GM20000 (cell line): ENCODE data around the gene C16orf86.

Experiments used
- DNase-seq: peaks from one replicate; pipeline ENCODE4 v3.0.0; 2012; ENCODE audit warnings: low spot score
- TF ChIP-seq, protein P1 (sequence below): IDR thresholded peaks from 2 replicates; pipeline ENCODE4 v1.5.1; 2012; ENCODE audit warnings: mild to moderate bottlenecking, control low read depth; ENCODE audit errors: extremely low read depth, missing control alignments

Gene C16orf86

DNA sequence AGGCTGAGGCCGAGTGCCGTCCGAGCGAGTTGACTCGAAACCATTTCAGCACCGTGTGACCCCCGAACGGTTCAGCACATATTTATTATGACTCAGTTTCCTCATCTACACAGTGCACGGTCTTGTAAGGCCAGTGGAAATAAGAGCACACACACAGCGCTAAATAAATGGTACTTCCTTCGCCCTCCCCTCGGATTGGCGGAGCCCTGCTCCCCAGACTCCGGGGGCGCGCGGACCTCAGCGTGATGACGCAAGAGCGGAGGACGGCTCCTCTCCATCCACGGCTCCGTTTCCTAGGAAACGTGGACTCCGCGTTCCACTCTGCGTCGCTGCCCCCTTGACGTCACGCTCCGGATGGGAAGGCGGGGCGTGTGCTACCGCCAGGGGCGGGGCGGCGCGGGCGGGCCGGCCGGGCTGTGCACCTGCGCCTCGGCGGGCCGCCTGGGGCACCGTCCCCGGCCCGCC is 6.0 kb upstream of the C16orf86 start, which contains the start of gene PARD6A:
PARD6A (plus strand) TSS at position 397 of the 465 bp plus-strand sequence. CDS start 79 bp downstream, outside the sequence.
- TF ChIP-seq, protein P1, sequence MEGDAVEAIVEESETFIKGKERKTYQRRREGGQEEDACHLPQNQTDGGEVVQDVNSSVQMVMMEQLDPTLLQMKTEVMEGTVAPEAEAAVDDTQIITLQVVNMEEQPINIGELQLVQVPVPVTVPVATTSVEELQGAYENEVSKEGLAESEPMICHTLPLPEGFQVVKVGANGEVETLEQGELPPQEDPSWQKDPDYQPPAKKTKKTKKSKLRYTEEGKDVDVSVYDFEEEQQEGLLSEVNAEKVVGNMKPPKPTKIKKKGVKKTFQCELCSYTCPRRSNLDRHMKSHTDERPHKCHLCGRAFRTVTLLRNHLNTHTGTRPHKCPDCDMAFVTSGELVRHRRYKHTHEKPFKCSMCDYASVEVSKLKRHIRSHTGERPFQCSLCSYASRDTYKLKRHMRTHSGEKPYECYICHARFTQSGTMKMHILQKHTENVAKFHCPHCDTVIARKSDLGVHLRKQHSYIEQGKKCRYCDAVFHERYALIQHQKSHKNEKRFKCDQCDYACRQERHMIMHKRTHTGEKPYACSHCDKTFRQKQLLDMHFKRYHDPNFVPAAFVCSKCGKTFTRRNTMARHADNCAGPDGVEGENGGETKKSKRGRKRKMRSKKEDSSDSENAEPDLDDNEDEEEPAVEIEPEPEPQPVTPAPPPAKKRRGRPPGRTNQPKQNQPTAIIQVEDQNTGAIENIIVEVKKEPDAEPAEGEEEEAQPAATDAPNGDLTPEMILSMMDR: no peak
- peak; percentile 100 for DNase-seq

DNA sequence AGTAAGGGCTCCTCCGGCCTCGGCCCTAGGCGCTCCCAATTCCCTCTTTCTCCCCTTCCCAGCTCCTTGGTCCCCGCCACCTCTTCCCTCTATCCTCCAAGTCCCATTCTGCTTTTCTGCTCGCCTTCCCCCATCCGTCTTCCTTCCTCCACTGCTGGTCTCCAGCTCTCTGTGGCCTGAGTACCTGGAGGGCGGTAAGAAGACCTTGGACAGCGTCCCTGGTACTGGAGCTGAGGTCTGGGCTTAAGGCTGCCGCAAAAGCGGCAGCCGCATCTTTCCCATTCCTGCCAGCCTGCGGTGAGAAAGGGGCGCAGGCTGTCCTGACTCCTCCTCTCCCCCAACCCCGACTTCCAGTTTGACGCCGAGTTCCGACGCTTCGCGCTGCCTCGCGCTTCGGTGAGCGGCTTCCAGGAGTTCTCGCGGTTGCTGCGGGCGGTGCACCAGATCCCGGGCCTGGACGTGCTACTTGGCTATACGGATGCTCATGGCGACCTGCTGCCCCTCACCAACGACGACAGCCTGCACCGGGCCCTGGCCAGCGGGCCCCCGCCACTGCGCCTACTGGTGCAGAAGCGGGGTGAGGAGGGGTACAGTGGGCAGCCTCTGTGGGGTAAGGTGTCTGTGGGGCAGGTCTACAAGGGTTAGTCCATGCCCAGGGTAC is 5.4 kb upstream of the C16orf86 start:
- DNase-seq: no peak
- TF ChIP-seq, protein P1: no peak

DNA sequence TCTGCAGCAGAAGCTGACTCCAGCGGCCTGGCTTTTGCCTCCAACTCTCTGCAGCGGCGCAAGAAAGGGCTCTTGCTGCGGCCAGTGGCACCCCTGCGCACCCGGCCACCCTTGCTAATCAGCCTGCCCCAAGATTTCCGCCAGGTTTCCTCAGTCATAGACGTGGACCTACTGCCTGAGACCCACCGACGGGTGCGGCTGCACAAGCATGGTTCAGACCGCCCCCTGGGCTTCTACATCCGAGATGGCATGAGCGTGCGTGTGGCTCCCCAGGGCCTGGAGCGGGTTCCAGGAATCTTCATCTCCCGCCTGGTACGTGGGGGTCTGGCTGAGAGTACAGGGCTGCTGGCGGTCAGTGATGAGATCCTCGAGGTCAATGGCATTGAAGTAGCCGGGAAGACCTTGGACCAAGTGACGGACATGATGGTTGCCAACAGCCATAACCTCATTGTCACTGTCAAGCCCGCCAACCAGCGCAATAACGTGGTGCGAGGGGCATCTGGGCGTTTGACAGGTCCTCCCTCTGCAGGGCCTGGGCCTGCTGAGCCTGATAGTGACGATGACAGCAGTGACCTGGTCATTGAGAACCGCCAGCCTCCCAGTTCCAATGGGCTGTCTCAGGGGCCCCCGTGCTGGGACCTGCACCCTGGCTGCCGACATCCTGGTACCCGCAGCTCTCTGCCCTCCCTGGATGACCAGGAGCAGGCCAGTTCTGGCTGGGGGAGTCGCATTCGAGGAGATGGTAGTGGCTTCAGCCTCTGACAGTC is 4.5 kb upstream of the C16orf86 start:
- no peak for DNase-seq
- TF ChIP-seq, protein P1: no peak

DNA sequence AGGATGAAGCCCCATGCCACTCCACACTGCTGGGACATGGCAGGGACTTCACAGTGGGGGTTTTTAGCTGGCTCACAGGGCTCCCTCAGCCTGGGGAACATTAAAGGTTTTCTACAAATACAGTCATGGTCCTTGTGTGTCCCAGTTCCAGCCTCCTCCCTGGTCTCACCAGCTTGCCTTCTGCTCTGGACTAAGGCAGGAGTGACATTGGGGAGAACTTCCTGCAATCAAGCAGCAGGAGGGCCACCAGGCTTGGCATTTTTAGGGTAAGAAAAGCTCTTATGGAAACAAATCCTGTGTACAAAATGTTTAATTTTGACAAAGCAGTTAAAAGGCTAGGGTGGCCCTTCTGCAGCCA is 4.0 kb upstream of the C16orf86 start:
- TF ChIP-seq, protein P1: no peak
- no peak for DNase-seq

DNA sequence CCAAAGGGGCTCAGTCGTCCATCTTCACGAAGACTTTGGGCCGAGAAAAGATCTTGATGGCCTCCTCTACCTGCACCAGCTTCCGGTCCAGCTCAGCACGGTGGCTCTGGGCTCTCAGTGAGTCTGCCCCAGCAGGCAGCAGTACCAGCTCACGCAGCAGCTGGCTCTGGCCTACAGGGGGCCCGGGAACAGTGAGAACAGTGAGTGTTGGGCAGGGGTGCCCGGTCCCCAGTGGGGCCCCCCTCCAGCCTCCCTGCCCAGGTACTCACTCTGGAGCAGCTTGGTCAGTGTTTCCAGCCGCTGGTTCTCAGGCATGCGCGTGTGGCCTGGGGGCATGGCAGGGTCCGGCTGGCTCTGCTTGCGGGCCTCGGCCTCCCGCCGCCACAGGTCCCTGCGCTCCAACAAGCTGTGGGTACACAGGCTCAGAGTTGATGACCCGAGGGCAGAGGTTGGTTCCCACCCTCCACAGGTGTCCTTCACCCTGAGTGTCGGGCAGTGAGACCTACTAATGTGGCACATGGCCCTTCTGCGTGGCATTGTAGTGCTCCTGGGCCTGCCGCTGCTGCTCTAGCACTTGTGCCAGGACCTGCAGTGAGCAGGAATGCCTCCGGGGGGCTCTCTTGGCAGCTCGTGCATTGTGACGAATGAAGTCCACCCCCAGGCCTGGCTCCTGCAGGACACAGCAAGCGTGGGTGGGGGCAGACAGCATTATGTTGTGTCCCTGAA is 3.3 kb upstream of the C16orf86 start:
- TF ChIP-seq, protein P1: no peak
- no peak for DNase-seq

DNA sequence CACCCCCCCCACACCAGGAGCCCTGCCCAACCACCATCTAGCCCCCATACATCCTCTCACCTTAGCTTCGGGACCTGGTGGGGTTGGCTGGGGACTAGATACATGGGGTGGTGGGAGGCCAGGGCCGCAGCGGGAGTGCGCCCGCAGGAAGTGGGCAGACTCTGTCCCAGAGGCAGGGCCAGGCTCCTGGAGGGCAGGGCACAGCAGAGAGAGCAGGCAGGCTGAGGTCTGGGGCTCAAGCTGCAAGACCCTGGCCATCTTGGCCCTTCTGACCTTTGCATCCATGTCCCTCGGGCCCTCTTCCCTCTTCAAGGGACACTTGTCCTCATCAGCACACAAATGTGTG is 2.8 kb upstream of the C16orf86 start:
- TF ChIP-seq, protein P1: no peak
- DNase-seq: no peak

DNA sequence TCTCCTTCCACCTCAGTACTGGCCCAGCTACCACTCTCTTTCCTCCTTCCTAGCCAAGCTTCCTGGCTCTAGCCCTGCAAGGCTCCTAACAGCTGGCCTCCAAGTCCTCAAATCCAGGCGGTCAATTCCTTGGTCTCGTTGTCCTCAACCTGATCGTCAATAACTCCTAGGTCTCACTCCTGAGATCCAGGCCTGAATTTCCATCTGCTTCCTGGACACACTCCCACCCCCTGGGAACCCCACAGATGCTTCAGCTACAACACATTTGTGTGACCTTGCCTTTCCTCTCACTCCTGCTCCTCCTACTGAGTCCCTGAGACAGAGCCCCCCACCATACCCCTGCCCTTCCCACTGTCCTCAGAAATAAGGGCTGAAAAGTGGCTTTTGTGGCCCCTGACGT is 2.4 kb upstream of the C16orf86 start:
- no peak for DNase-seq
- TF ChIP-seq, protein P1: no peak
